HG03139 (cell line): ENCODE measurements around the gene APBB1IP.
A peak's percentile ranks its signal among the peaks of the same experiment; 100 is the strongest.
"Not testable (repeated sequence)": the region's sequence is repeated elsewhere in the genome, so short reads cannot be mapped to it uniquely, and the experiment has no call there.

Experiments used
- ATAC-seq: cut with Tn5 transposase; IDR thresholded peaks from one replicate; pipeline ENCODE4 v1.9.1; 2021; ENCODE audit not compliant: unreplicated experiment

Gene APBB1IP

GRCh38 chr10:26474845-26475244 is 36.7 kb downstream of the APBB1IP start:
- ATAC-seq = not testable (repeated sequence)

- no peak for ATAC-seq
Measured at GRCh38 chr10:26475386-26475785, 37.2 kb downstream of the APBB1IP start.

- ATAC-seq = no peak
Measured at GRCh38 chr10:26477501-26477900, 39.4 kb downstream of the APBB1IP start.

- no peak for ATAC-seq
Measured at GRCh38 chr10:26478061-26478460, 39.9 kb downstream of the APBB1IP start.

GRCh38 chr10:26479766-26480492 is 41.8 kb downstream of the APBB1IP start:
- peak; percentile 37 for ATAC-seq

GRCh38 chr10:26481315-26481692 is 43.2 kb downstream of the APBB1IP start:
- no peak for ATAC-seq

GRCh38 chr10:26481914-26482550 is 43.9 kb downstream of the APBB1IP start:
- peak; percentile 61 for ATAC-seq

- no peak for ATAC-seq
Measured at GRCh38 chr10:26483554-26483953, 45.4 kb downstream of the APBB1IP start.

- ATAC-seq = no peak
Measured at GRCh38 chr10:26485150-26485941, 47.2 kb downstream of the APBB1IP start.

- no peak for ATAC-seq
Measured at GRCh38 chr10:26486304-26486703, 48.2 kb downstream of the APBB1IP start.

- ATAC-seq = peak; percentile 85
Measured at GRCh38 chr10:26486990-26487850, 49.1 kb downstream of the APBB1IP start.

GRCh38 chr10:26488344-26488743 is 50.2 kb downstream of the APBB1IP start:
- ATAC-seq = no peak

- ATAC-seq = no peak
Measured at GRCh38 chr10:26489081-26489480, 50.9 kb downstream of the APBB1IP start.

GRCh38 chr10:26490367-26490766 is 52.2 kb downstream of the APBB1IP start:
- not testable (repeated sequence) for ATAC-seq

GRCh38 chr10:26491276-26491675 is 53.1 kb downstream of the APBB1IP start:
- ATAC-seq = no peak

- no peak for ATAC-seq
Measured at GRCh38 chr10:26491934-26492333, 53.8 kb downstream of the APBB1IP start.

- not testable (repeated sequence) for ATAC-seq
Measured at GRCh38 chr10:26492725-26493124, 54.6 kb downstream of the APBB1IP start.

GRCh38 chr10:26494018-26494417 is 55.9 kb downstream of the APBB1IP start:
- ATAC-seq = no peak

- ATAC-seq = no peak
Measured at GRCh38 chr10:26499426-26499825, 61.3 kb downstream of the APBB1IP start.

- ATAC-seq = no peak
Measured at GRCh38 chr10:26502986-26503385, 64.8 kb downstream of the APBB1IP start.

- no peak for ATAC-seq
Measured at GRCh38 chr10:26503911-26504310, 65.8 kb downstream of the APBB1IP start.
